ENCODE data around the gene FGD2.

The FGD2 gene

DNA sequence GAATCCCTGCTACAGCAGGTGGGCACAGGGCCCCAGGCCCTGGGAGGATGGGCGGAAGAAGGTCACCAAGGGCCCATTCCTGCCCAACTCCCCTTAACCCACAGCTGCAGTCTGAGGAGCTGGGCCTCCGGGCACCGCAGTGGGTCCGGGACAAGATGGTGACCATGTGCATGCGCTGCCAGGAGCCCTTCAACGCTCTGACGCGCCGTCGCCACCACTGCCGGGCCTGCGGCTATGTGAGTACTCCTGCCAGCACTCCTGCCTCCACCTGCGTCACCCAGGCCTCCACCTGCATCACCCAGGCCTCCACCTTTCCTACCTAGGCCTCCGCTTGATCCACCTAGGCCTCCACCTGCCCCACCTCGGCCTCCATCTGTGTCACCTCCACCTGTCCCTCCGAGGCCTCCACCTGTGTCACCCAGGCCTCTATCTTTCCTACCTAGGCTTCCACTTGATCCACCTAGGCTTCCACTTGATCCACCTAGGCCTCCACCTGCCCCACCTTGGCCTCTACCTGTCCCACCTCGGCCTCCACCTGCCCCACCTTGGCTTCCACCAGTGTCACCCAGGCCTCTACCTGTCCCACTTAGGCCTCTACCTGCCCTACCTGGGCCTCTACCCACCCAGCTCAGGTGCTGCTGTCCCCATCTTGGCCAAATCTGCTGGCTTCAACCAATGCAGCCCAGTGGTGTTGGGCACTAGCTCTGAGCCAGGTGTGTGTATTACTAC, 16.8 kb downstream of the FGD2 start:
- Histone ChIP-seq H3K9me3 (ENCODE audit: control insufficient read depth, insufficient read depth, low read depth, low read length) (no peaks in the 10 kb centered on the region), H3K27ac (ENCODE audit: extremely low read depth, low read depth, low read length) (no peak overlapping the region), H3K4me1 (ENCODE audit: control insufficient read depth, insufficient read depth, low read length) (peaks cover 3% of the 10 kb centered on the region; the same call in 1 of the 2 replicates), H3K4me3 (ENCODE audit: low read depth, low read length) (no peak overlapping the region), H3K36me3 (ENCODE audit: control insufficient read depth in 2 of 2, insufficient read depth in 1 of 2, low read length in 2 of 2) (no peaks in the 10 kb centered on the region)
- TF ChIP-seq ZNF324 (tag by site-specific recombination; IDR thresholded peaks at IDR 0.05) (no peak), ZEB2 (tag by site-specific recombination; IDR thresholded peaks at IDR 0.05) (peak; percentile 94), SCRT2 (tag by site-specific recombination; IDR thresholded peaks at IDR 0.05) (no peak)
- POLR2A ChIA-PET: interaction anchor here (0.6 to 1.8 kb wide), 3 partner anchors 13 to 188 kb away, joined by 3 to 6 read pairs (median 5); no protein-coding TSS in a partner anchor
- CTCF ChIA-PET: interaction anchor here (0.6 to 20.3 kb wide), 19 partner anchors 8 to 293 kb away, joined by 3 to 845 read pairs (median 4); partner anchors contain the start of gene PIM1

GRCh38 chr6:37024656-37025337, 19.3 kb downstream of the FGD2 start:
- CTCF ChIA-PET: interaction anchor here (0.7 to 20.3 kb wide), 9 partner anchors 27 to 290 kb away, joined by 3 to 845 read pairs (median 4); partner anchors contain the start of gene PIM1
- POLR2A ChIA-PET: interaction anchor here (0.5 kb wide), 1 partner anchor 173 kb away, joined by 3 read pairs; no protein-coding TSS in a partner anchor
- no peak overlapping the region for H3K27ac ChIP-seq (ENCODE audit: extremely low read depth, low read depth, low read length)
- TF ChIP-seq ZBTB17 (tag by site-specific recombination; IDR thresholded peaks at IDR 0.05) (0 out of 2 replicates have a peak, but pooled peaks have one; percentile 30), PRDM4 (tag by site-specific recombination; IDR thresholded peaks at IDR 0.05) (no peak), ZNF776 (tag by site-specific recombination; IDR thresholded peaks at IDR 0.05; ENCODE audit: borderline replicate concordance) (no peak), ZBTB8A (tag by site-specific recombination; IDR thresholded peaks at IDR 0.05) (0 out of 2 replicates have a peak, but pooled peaks have one; percentile 17), ZNF624 (tag by site-specific recombination; IDR thresholded peaks at IDR 0.05) (no peak), SALL2 (tag by site-specific recombination; IDR thresholded peaks at IDR 0.05; ENCODE audit: borderline replicate concordance) (no peak), ZNF544 (tag by site-specific recombination; IDR thresholded peaks at IDR 0.05) (no peak), OSR2 (tag by site-specific recombination; IDR thresholded peaks at IDR 0.05) (no peak), ZNF335 (tag by site-specific recombination; conservative IDR thresholded peaks at IDR 0.05) (0 out of 2 replicates have a peak, but pooled peaks have one; percentile 30), ZNF48 (tag by site-specific recombination; IDR thresholded peaks at IDR 0.05) (no peak), ZNF529 (tag by site-specific recombination; IDR thresholded peaks at IDR 0.05; ENCODE audit: insufficient replicate concordance) (no peak), ZIC2 (tag by site-specific recombination; IDR thresholded peaks at IDR 0.05) (peak; percentile 25; the same call in 1 of the 2 replicates)
- TF ChIP-seq, protein P1, sequence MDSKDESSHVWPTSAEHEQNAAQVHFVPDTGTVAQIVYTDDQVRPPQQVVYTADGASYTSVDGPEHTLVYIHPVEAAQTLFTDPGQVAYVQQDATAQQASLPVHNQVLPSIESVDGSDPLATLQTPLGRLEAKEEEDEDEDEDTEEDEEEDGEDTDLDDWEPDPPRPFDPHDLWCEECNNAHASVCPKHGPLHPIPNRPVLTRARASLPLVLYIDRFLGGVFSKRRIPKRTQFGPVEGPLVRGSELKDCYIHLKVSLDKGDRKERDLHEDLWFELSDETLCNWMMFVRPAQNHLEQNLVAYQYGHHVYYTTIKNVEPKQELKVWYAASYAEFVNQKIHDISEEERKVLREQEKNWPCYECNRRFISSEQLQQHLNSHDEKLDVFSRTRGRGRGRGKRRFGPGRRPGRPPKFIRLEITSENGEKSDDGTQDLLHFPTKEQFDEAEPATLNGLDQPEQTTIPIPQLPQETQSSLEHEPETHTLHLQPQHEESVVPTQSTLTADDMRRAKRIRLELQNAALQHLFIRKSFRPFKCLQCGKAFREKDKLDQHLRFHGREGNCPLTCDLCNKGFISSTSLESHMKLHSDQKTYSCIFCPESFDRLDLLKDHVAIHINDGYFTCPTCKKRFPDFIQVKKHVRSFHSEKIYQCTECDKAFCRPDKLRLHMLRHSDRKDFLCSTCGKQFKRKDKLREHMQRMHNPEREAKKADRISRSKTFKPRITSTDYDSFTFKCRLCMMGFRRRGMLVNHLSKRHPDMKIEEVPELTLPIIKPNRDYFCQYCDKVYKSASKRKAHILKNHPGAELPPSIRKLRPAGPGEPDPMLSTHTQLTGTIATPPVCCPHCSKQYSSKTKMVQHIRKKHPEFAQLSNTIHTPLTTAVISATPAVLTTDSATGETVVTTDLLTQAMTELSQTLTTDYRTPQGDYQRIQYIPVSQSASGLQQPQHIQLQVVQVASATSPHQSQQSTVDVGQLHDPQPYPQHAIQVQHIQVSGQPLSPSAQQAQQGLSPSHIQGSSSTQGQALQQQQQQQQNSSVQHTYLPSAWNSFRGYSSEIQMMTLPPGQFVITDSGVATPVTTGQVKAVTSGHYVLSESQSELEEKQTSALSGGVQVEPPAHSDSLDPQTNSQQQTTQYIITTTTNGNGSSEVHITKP (tag by site-specific recombination; IDR thresholded peaks at IDR 0.05): peak; percentile 97
- TF ChIP-seq, protein P2, sequence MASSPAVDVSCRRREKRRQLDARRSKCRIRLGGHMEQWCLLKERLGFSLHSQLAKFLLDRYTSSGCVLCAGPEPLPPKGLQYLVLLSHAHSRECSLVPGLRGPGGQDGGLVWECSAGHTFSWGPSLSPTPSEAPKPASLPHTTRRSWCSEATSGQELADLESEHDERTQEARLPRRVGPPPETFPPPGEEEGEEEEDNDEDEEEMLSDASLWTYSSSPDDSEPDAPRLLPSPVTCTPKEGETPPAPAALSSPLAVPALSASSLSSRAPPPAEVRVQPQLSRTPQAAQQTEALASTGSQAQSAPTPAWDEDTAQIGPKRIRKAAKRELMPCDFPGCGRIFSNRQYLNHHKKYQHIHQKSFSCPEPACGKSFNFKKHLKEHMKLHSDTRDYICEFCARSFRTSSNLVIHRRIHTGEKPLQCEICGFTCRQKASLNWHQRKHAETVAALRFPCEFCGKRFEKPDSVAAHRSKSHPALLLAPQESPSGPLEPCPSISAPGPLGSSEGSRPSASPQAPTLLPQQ (tag by site-specific recombination; IDR thresholded peaks at IDR 0.05): peak; percentile 61; the same call in 1 of the 2 replicates
- TF ChIP-seq, protein P3, sequence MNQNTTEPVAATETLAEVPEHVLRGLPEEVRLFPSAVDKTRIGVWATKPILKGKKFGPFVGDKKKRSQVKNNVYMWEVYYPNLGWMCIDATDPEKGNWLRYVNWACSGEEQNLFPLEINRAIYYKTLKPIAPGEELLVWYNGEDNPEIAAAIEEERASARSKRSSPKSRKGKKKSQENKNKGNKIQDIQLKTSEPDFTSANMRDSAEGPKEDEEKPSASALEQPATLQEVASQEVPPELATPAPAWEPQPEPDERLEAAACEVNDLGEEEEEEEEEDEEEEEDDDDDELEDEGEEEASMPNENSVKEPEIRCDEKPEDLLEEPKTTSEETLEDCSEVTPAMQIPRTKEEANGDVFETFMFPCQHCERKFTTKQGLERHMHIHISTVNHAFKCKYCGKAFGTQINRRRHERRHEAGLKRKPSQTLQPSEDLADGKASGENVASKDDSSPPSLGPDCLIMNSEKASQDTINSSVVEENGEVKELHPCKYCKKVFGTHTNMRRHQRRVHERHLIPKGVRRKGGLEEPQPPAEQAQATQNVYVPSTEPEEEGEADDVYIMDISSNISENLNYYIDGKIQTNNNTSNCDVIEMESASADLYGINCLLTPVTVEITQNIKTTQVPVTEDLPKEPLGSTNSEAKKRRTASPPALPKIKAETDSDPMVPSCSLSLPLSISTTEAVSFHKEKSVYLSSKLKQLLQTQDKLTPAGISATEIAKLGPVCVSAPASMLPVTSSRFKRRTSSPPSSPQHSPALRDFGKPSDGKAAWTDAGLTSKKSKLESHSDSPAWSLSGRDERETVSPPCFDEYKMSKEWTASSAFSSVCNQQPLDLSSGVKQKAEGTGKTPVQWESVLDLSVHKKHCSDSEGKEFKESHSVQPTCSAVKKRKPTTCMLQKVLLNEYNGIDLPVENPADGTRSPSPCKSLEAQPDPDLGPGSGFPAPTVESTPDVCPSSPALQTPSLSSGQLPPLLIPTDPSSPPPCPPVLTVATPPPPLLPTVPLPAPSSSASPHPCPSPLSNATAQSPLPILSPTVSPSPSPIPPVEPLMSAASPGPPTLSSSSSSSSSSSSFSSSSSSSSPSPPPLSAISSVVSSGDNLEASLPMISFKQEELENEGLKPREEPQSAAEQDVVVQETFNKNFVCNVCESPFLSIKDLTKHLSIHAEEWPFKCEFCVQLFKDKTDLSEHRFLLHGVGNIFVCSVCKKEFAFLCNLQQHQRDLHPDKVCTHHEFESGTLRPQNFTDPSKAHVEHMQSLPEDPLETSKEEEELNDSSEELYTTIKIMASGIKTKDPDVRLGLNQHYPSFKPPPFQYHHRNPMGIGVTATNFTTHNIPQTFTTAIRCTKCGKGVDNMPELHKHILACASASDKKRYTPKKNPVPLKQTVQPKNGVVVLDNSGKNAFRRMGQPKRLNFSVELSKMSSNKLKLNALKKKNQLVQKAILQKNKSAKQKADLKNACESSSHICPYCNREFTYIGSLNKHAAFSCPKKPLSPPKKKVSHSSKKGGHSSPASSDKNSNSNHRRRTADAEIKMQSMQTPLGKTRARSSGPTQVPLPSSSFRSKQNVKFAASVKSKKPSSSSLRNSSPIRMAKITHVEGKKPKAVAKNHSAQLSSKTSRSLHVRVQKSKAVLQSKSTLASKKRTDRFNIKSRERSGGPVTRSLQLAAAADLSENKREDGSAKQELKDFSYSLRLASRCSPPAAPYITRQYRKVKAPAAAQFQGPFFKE (tag by site-specific recombination; IDR thresholded peaks at IDR 0.05; ENCODE audit: borderline replicate concordance): no peak

More at GRCh38 chr6:37024656-37025337, 19.3 kb downstream of the FGD2 start:
- H3K36me3 ChIP-seq (ENCODE audit: control insufficient read depth in 2 of 2, insufficient read depth in 1 of 2, low read length in 2 of 2): no peaks in the 10 kb centered on the region
- H3K9me3 ChIP-seq (ENCODE audit: control insufficient read depth, insufficient read depth, low read depth, low read length): no peaks in the 10 kb centered on the region
- H3K4me3 ChIP-seq (ENCODE audit: low read depth, low read length): no peak overlapping the region
- no peaks in the 10 kb centered on the region for H3K4me1 ChIP-seq (ENCODE audit: control insufficient read depth, insufficient read depth, low read length)

Measured in HEK293 (cell line).